CD4-positive, alpha-beta T cell treated with Interleukin-10 for 1 hour (primary cell): ENCODE data around the gene TNNT3.
"Not testable (repeated sequence)": the region's sequence is repeated elsewhere in the genome, so short reads cannot be mapped to it uniquely, and the experiment has no call there.

Experiments
- DNase-seq: peaks from one replicate; pipeline ENCODE4 v3.0.0-alpha.2; 2020

The TNNT3 gene

DNA sequence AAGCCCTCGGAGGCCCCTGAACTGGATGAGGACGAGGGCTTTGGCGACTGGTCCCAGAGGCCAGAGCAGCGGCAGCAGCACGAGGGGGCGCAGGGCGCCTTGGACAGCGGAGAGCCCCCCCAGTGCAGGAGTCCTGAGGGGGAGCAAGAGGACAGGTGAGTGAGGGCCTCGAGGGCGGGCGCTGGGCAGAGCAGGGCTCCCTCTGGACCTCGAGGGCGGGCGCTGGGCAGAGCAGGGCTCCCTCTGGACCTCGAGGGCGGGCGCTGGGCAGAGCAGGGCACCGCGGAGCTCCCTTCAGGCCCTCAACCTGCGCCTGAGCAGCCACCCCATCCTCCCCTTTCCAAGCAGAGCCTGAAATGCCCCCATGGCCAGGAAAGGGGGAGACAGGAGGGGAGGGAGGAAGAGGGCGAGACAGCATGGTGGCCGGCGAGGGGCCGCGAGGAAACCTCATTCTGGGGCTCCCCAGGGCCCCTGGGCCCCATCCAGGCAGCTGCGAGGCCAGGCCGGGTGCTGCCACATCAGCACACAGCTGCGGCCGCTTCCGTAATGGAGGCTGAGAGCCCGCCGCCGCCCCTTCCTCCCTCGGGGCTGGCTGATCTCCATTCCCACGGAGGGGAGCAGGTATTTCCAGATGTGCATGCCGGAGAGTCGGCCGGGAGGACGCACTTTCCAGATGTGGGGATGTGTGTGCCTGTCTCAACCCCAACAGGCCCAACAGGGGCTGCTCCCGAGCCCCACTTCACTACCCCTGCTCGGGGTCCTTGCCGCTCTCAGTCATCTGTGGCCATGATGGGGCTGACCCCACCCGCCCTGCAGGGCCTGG, 37.9 kb upstream of the TNNT3 start:
- DNase-seq = no peak

DNA sequence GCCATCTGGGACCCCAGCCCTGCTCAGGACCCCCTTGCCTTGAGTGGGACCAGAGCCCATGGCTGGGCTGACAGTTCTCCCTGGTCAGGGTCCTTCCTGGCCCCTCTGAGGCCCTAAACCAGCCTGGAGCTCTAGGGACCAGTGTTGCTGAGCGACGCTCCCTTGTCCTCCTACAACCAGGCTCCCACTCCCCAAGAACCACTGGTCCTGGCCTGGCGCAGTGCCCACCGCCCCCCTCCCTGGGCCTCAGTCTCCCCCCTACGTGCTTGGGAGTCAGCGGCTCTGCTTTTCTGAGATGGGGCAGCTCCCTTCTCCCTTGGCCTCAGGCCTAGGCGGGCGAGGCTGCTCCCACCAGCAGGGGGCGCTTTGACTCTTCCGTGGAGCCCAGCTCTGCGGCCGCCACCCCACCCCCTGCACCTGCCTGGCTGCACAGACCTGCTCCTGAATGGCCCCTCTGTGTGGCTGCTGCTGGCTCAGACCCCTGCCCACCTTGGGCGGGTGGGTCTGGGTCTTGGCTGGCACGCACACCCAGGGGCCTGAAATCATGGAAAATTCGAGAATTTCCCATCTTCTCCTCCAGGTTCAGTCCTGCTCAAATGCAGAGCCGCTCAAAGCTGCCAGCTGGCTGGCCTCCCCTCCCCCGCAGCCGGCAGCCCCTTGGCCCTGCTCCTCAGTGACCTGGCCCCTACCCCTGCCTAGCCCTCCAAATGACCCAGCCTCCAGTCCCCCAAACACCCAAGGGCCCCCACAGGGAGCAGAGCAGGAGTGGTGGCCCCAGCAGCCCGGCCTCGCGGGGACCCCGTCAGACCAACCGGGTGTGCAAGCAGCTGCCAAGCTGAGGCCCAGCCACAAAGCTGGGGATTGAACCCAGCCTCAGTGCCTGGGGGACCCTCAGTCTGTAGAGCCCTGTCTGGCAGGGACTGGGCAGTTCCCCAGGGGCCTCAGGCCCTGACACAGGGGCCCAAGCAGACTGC, 37.0 kb upstream of the TNNT3 start:
- DNase-seq = peak; percentile 81

DNA sequence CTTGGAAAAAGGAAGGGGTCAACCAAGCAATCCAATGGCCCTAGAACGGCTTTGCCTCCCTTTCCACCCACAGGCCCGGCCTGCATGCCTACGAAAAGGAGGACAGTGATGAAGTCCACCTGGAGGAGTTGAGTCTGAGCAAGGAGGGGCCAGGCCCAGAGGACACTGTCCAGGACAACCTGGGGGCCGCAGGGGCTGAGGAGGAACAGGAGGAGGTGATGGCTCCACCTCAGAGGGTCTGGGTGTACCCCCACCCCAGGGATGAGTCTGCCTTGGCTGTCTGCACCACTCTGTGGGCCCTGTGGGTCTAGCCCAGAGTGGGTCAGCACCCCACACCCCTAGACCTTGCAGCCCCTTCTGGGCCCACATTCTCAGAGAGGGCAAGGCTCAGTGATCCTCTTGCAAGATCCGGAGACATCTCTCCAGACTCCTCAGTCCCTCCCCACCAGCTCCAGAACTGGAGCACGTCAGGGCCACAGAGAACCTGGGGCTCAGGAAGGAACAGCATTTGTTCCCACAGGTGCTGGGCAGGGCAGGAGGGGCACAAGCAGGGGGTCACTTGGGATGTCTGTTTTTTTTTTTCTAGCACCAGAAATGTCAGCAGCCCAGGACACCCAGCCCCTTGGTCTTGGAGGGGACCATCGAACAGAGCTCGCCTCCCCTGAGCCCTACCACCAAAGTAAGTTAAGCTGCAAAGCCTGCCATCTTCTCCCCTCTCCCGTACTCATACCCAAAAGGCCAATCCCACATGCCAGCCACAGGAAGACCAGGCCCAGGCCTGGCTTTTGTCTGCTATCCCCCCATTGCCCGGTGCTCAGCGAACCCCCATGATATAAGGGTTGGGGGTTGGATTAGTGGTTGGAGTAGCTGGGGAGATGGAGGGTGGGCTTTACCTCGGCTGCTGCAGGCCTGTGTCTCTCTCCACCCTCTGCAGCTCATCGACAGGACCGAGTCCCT, 35.9 kb upstream of the TNNT3 start:
- DNase-seq = no peak

DNA sequence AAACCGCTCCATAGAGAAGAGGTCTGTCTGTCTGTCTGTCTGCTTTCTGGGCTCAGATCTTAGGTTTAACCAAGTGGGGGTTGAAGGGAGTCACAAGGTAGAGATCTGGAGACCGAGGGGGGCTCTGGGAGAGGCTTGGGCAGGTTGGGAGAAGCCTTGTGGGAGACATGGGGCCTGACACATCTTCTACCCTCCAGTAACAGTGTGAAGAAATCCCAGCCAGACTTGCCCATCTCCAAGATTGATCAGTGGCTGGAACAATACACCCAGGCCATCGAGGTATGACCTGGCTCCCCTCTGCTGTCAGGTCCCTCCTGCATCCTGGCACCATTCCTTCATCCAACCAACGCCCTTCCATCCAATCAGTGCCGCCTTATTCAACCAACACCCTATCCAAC, 35.2 kb upstream of the TNNT3 start:
- DNase-seq = no peak

DNA sequence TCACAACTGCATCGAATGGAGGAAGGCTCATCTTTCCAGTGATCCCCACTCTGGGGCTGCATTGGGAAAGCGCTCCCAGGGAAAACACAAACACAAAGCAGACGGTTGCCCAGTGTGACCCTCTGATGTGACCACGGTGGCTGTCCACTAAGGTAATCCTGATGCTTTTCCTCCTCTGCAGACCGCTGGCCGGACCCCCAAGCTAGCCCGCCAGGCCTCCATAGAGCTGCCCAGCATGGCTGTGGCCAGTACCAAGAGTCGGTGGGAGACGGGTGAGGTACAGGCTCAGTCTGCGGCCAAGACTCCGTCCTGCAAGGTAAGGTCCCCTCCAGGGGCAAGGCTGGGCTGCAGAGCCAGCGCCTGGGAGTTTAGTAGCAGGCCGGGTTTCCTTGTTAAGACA, 33.0 kb upstream of the TNNT3 start:
- DNase-seq = not testable (repeated sequence)

DNA sequence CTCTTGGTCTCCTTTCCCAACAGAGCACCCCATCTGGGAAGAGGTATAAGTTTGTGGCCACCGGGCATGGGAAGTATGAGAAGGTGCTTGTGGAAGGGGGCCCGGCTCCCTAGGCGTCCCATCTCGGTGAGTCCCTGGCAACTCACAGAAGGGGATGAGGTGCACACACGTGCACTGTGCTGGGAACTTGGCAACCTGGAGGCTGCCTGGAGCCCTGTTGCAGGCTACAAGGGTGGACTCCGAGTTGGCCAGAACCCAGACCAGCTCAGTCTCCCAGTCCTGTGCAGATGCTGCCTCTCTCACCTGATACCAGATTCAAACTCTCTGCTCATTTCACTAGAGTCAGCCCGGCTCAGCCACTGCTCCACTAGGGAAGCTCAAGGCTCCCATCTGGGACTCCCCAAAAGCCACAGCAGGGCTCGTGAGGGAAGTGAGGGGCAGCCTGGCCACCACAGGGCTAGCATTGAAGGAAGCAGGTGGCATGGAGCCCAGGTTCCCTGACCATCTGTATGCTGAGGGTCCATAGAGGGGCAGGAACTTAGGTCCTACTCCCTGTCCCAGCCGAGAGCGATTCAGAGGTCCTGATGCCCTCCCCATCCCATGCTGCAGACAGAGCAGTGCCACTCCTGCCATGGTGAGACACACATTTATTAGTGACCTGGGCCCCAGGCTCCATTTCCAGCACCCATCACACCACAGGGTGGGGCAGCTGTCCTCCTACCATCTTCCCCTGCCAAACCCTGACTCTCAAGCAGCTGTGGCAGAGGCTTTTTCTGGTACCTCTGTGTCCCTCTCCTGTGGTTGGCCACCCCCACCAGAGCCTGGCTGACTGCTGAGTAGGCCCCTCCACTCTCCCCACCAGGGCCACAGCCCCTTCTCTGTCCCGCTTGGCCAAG, 31.8 kb upstream of the TNNT3 start:
- DNase-seq = no peak

DNA sequence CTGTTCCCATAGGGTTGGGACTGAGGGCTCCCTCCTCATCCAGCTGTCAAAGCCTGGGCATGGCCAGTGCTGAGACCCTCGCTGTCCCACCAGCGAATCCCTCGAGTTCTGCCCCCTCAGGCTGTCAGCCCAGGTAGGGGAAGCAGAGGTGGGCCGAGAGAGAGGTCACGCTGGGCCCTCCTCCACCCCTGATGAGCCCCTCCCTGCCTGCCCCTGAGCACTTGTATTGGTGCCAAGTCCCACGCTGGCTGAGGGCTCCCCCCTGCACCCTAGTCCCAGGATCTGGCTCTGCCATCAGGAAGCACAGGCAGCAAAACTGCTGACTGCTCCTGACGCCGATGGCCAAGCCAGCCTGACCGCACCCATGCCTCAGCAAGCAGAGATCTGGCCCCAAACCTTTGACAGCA, 31.2 kb upstream of the TNNT3 start:
- DNase-seq = no peak

DNA sequence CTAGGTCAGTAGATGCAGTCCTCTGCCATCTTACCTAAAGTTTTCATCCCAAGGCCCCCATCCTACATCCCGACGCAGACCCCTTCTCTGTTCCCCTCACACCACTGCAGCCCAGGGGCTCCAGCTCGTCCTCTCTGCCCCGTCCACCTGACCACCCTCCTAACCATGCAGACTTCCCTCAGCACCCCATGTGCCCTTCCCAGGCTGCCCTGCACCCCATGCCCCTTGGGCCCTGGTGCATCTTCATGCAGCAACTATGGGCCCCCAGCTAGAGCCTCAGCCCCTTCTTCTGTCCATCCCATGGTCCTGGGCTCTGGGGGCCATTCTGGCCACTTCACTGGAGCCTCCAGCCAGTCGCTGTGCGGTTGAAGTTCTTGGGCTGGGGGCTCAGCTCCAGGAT, 30.7 kb upstream of the TNNT3 start:
- no peak for DNase-seq

DNA sequence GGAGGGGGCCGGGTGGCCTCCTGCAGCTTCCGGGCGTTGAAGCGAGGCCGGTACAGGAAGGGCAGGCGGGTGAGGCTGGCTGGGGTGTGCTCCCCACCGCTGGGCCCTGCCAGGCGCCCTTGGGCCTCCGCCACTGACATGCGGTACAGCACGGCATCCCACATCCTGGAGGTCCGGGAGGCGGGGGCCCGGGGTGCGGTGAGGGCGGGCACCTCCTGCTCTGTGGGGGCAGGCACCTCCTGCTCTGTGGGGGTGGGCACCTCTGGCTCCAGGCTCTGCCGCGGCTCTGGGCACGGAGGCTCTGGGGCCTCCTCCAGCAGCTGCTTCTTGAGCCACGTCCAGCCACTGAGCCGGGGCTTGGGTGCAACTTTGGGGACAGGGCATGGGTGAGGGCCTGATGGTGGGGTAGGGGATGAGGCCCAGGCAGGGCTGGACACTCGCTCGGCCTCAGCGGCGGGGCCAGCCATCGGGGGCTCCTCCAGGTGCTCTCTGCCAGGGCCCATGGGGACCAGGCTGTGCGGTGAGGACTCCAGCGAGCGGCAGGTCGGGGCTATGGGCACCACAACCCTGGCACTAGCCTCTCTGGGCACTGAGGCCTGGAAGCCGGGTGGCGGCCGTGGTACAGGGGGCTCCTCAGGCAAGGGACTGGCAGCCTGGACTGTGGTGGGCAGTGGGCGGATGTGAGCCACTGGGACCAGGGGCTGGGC, 30.1 kb upstream of the TNNT3 start:
- peak; percentile 80 for DNase-seq

DNA sequence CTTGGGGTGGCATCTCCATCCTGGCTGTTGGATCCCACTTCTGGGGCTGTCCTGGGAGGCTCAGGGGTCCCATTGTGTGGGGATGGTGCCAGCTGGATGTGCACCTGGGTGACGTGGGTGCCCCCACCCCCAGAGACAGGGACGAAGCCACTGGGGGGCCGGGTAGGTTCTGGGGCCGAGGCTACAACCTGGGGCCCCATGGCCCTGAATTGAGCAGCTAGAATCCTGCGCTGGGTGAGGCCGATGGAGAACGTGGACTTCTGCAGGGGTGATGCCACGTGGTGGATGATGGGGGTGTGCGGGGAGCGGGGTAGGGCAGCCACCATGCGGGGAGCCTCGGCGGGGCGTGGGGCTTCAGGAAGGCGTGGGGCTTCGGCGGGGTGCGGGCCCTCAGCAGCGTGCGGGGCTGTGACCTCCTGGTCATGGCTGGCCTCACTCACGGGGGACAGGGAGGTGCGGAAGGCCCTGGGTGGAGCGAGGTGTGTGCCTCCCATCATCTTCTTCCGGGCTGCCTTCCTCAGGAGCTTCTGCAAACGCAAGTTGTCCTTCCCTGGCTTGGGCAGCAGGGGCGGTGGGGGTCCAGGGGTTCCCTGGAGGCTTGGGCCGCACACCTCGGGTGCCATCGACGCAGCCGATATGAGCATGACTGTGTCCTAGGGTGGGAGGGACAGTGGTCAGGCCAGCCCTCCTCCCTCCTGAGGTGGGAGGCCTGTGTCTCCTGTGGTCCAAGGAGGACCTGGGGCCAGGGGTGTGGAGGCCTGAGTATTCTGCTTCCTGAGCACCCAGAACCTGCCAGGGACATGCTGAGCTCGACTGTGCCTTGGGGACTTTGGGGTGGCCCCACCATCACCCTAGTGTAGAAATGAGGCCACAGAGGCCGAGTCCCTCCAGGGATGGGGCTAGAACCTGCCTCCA, 29.3 kb upstream of the TNNT3 start:
- no peak for DNase-seq

DNA sequence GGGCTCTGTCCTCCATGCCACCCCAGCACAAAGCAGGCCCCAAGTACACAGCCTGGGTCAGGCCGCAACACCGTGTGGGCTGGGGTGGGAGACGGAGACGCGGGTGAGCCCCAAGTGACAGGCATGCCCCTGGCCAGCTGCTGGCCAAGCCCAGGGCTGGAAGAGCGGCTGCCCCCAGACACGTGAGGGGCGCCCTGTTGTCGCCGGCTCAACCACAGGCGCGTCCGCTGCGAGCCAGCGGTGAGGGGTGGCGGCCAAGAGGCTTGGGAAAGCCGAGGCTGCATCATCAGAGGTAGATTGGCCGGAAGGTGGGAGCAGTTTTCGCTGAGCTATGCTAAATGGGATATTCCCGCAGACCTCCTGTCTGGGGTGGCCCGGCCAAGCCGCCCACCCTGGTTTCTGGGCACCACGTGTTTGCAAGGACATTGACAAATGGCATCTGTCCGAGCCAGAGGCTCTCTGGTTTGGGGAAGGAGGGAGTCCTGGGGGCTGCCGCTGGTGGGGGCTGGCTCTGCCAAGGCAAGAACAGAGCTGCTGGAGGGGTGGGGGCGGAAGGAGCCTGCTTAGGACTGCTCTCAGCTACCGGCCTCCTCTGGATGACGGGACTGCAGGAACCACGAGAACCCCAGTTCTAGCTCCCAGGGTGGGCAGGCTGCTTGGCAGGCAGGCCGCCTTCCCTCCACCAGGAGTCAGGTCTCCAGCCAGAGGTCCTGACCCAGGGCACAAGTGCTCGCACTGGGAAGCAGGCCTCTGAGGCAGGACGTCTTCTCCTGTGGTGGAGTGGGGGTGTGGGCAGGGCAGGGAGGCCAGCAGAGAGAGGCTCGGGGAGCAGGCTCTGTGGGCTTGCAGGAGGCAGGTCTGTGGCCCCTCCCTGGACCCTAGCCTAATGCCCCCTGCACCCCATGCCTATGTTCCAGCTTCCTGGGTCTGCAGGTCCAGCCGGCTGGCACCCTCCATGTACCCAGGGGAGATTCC, 28.4 kb upstream of the TNNT3 start:
- no peak for DNase-seq

DNA sequence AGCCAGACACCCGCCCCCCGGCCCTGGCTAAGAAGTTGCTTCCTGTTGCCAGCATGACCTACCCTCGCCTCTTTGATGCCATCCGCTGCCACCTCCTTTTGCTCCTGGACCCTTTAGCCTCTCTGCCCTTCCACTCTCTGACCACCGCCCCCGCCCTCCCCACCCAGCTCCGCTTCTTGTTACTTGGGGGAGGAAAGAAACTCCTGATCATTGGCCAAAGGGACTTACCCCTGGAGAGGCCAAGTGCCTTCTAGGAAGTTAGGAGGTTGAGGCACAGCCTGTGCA, 27.7 kb upstream of the TNNT3 start, which contains the start of gene PRR33:
Gene PRR33 (minus strand): TSS at position 65 of the 285 bp plus-strand sequence. CDS start 1,311 bp downstream, outside the sequence.
- DNase-seq = no peak

DNA sequence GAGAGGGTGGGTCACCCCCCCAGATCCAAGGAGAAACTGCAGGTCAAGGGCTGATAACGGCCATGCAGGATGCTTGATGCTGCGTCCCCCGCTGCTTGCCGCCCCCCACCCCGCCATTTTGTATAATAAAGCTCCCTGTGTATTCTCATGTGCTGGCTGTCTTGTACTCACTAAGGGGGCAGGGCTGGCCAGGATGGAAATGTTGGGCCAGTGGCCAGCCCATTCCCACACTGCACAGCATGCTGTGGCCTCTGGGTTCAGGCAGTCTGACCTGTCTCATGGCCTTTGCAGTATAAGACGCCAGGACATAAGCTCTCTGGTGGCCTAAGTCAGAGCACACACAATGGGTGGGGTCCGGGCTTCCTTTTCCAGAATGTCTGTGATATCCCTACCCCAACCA, 27.4 kb upstream of the TNNT3 start:
- no peak for DNase-seq

DNA sequence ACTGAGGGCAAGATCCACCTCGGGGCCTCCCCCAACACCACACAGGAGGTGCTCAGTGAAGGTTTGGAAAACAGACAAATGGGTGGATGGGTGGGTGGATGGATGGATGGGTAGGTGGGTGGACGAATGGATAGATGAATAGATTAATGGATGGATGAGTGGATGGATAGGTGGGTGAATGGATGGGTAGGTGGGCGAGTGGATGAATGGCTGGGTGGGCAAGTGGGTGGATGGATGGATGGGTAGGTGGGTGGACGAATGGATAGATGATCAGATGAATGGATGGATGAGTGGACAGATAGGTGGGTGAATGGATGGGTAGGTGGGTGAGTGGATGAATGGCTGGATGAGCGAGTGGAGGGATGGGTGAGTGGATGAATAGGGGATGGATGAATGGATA, 26.9 kb upstream of the TNNT3 start:
- DNase-seq = no peak

DNA sequence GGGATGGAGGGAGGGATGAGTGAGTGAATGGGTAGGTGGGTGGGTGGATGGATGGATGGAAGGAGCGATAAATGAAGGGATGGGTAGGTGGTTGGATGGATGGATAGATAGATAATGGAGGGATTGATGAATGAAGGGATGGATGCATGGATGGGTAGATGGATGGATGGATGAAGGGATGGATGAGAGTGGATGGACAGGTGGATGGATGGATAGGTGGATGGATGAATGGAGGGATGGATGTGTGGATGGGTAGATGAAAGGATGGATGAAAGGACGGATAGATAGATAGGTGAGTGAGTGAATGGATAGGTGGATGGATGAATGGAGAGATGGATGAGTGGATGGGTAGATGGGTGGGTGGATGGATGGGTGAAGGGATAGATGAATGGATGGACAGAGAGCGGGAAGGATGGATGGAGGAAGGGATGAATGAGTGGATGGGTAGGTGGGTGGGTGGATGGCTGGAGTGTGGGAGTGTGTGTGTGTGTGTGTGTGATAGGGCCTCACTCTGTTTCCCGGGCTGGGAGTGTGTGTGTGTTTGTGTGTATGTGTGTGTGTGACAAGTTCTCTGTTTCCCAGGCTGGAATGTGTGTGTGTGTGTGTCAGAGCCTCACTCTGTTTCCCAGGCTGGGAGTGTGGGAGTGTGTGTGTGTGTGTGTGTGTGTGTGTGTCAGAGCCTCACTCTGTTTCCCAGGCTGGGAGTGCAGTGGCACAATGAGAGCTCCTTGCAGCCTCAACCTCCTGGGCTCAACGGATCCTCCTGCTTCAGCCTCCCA, 25.7 kb upstream of the TNNT3 start:
- no peak for DNase-seq

DNA sequence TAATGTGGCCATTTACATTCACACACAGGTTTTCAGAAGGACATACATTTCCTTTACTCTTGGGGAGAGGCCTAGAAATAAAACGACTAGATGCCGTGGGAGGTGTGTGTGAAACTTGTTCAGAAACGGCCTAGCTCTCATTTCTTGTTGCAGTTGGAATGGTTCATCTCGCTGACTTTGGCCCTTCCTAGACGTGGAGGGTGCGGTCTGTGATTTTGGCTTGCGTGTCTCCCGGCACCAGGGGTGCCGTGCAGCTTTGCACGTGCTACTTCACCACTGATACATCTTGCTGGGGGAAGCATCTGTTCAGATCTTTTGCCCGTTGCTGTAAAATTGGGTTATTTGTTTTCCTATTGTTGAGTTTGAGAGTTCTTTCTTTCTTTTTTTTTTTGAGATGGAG, 24.7 kb upstream of the TNNT3 start:
- DNase-seq = no peak

DNA sequence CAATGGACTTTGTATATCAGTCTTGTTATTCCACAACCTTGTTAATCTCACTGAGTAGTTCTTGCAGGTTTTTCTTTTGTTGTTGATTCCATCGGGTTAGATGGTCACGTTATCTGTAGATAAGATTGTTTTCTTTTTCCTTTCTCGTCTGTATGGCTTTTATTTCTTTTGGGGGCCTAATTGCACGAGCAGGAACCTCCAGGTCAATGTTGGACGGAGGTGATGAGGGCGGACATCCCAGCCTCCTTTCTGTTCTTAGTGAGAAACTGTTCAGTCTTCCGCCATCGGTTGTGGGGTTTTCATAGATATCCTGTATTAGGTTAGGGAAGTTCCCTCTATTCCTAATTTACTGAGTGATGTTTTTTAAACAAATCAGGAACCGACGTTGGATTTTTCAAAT, 23.0 kb upstream of the TNNT3 start:
- no peak for DNase-seq

DNA sequence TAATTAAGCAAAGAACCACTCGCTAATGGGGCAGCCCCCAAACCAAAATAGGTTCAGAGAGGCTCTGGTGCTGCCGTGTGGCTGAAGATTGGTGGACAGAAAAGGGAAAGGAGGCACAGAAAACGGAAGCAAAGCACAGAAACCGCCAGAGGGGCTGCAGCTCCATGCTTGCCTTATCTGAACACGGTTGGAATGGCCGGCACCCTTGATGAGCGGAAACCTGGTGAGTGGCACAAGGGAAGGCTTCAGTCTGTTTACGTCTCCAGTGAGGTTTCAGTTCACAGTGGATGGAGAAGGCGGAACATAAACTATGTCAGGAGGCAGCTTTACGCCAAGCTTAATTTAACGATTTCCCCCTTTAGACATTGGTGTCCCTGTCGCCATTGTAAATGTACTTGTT, 22.6 kb upstream of the TNNT3 start:
- DNase-seq = no peak
